HS-5 (cell line): ENCODE results near the gene BATF3.

ENCODE experiments used
- DNase-seq: peaks from one replicate; pipeline ENCODE4 v3.0.0-alpha.2; 2012; ENCODE audit warnings: low read depth

BATF3 gene

DNA sequence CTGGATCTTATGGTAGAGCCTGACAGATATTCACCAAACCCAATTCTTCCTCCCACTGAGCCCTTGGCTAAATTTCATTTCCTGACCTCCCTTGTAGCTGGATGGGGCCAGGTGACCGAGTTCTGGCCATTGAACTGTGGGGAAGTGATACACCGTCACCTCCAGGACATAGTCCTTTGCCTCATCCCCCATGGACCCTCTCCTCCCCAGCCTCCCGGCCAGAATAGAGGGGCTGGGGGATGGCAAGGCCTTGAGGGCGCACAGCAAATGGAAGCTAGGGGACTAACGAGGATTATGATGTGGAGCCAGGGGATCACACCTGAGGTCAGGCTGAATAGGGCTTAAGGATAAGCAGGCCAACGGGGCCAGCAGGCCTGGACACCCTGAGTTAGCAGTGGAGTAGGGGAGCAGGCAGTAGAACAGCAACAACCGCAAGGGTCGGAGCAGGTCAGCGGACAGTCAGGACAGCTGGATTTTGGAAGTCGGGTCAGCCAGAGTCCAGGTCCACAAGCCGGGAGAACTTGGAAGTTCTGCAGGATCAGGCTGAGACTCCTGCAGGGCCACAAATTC is 15.0 kb downstream of the BATF3 start:
- no peak for DNase-seq

DNA sequence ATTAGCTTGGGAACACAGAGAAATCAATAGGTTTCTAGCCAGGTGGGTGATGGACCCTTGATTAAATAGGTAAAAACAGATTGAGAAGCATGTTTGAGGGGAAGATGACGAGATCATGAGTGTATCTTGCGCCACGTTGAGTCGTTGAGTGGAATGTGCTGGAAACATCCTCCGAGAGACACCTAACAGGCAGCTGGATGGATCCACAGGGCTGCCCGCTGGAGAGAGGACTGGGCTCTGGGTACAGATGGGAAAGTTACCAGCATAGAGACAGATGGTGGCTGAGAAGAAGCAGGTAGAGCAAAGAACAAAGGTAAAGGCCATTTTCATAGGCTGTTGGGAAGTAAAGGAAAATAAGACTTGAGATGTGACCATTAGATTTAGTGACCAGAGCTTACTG is 15.6 kb downstream of the BATF3 start:
- no peak for DNase-seq

DNA sequence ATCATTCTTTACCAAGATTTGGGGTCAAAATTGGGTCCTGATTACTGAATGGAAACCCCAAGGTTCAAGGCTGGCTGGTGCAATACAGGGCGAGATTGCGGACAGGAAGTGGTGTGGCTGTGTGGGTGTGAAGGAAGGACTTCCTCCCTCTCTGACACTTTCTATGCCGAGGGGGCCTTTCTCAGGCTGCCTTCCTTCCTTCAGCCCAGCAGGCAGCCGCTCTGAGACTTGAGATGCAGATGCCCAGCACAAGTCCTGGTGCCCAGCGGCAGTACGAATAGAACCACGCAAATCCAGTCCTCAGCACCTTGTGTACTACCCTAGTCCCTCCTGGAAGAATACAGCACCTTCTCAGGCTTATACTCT is 16.3 kb downstream of the BATF3 start:
- no peak for DNase-seq

DNA sequence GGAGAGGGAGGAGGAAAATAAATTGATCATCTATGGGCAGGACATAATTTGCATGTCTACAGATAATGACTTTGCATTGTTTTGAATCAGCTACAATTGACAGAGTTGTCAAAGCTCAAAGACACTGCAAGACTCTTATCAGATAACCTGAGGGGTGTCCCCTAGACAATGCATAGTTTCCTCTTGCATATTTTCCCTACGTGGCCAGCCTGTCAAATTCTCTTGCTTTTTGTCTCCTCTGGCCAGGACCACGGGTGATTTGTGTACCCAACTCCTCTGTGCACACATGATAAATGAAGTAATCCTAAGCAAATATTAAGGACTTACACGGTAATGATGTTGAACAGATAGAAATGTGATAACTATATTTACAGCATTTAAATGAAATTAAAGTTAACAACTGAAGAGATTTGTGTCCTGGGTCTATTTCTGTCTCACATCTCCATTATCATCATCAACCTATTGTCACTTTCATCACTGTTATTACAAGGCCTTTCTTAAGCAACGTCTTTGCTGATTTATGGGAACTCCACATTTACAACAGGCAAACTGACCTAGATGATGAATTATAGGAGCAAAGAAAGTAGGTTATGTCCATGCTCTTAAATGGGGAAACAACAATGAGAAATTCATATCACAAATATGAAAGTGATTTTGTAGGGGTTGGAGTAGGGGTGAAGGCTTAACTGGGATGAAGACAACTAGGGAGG is 18.8 kb downstream of the BATF3 start:
- no peak for DNase-seq

DNA sequence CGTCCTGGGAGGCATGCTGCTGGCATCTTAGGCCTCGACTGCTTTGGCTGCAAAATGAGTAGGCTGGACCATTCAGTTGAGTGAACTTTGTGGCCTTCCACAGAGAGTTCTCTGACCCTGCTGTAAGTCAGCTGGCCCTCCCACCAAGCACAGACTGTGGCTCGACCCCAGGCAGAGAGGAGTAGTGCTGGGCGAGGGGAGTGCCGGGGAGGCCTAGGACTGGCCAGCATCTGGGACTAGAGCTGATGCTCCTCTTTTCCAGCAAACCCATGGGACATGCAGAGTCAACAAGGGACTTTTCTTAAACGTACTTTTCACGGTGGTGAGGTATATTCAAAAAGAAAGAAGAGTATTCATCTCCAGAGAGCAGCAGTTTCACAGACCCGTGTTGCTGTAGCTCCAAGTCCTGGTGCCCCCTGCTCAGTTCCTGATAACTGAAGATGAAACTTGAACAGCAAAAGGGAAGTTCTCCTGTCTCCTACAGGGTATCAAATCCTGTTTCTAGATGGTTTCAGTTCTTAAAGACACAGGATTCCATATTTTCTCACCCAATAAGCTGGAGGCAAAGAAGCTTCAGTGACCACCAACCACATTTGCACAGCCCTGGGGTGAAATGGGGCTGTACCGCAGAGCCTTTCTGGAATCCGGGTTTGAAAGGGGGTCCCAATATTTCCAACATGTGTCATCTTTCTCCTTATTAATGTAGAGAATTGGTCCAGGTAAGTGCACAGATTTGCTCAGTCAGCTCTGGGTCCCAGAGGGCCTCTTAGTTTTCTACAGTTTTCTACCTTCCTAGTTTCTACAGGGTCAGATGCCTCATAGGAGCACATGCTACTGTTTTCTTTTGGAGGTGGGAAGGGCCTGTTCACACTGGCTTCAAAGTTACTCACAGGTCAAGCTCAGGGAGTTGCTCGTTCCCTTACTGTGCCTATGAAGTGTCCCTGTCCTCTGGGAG is 20.9 kb downstream of the BATF3 start:
- no peak for DNase-seq

DNA sequence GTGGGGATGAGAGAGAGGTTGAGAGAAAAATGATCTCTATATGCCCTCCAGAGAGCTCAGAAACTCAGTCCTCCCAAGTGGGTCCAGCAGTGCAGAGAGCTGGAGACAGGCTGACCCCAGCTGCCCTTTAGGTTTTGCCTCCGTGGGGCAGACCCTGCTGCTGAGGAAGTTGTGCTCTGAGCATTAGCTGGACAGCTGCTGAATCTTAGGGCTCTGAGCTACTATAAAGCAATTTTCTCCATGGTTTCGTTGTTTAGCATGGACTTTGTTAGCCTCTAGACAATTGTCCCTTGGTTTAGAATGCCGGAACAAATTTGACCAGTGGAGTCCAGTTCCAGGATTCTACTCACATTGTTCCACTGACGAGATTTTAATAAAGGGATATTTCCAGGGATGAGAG is 22.1 kb downstream of the BATF3 start:
- DNase-seq, result no peak

DNA sequence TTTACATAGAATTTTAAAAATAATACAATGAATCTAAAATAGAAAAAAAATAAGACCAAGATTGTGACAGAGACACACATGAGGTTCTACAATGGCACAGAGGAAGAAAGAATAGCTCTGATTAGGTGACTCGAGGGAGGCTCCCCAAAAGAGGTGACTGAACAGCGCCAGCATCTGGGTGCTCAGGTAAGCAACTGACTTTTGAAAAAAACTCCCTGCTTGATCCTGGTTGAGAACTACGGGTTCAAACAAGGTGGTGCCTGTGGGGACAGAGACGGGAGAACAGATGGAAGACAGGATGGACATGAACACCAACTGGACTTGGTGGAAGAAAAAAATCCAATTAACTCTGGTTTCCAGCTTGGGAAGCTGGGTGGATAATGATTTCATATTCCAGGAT is 22.5 kb downstream of the BATF3 start:
- DNase-seq, result no peak

DNA sequence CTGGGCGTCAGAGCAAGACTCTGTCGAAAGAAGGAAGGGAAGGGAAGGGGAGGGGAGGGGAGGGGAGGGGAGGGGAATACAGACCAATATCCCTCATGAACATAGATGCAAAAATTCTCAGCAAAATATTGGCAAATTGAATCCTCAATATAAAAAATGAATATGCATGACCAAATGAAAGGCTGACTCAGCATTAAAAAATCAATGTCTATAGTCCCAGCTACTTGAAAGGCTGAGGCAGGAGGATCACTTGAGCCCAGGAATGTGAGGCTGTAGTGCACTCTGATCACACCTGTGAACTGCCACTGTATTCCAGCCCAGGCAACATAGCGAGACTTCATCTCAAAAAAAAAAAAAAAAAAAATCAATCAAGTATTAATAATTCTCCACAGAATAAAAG is 24.0 kb downstream of the BATF3 start:
- DNase-seq, result no peak

DNA sequence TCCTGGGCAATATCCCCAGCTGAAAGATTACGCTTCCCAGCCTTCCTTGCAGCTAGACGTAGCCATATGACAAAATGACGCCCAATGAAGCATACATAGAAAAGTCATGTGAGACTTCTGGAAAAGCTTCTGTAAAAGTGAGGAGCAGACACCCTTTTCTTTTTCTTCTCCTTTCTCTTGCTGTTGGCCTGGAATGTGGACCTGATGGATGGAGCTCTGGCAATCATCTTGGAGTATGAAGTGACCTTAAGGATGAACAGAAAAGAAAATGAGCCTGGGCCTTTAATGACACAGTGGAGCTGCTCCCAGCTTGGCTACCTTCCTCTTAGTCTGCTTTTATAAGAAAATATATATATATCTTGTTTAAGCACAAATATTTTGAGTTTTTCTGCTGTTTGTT is 24.8 kb downstream of the BATF3 start:
- DNase-seq, result no peak

DNA sequence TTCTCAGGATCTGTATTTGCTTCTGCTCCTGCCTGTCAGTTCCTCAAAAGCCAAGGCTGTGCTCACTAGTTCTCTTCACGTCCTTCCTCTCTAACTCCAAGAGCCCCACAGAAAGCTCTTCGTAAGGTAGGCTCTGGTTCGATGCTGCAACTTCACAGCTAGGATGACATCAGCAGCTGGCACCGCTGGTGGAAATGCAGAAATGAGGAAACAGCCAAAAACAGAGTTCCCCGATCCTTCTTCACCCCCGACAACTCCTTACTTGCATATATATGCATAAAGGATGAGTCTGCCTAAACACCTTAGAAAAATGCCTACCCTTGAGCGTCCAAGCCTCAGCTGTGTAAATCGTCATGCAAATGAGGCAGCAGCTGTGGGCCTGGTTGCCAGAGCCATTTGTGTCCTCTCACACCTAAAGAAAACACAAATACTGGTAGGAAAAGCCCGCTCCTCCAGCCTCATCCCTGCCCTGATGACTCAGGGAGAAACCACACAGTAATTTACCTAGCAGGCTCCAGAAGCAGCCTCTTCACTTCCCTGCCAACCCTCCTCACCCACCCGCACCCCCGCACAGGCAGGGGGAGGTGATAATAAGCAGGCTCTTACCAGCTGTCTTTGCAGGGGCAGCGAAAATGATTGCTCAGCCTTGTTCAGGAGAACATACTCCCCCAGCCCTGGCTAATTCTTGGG is 28.2 kb downstream of the BATF3 start:
- no peak for DNase-seq

DNA sequence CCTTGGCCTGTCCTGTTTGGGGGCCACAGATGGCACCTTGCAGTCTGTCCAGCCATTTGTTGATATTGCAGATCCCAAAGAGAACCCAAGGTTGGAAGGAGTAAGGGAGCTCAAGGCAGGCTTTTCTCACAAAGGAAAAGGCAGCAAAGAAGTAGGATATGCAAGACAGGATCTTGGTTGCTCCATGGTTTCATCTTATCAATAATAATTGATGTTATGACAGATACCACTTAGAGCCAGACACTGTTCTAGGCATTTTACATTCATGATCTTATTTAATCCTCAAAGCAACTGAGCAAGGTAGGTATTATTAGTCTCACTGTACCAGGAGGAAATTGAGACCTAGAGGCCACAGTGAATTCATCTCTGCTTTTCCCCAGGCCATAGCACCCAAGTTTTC is 28.8 kb downstream of the BATF3 start:
- no peak for DNase-seq

DNA sequence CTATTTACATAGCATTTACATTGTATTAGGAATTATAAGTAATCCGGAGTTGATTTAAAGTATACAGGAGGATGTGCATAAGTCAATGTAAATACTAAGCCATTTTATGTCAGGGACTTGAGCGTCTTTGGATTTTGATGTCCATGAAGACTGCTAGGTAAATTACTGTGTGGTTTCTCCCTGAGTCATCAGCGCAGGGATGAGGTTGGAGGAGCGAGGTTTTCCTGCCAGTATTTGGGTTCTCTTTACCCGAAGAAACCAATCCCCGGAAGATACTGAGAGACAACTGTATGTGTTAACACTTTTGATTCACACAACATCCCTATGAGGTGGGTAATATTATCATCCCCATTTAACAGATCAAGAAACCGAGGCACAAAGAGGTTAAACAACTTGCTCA is 29.3 kb downstream of the BATF3 start:
- DNase-seq, result no peak

DNA sequence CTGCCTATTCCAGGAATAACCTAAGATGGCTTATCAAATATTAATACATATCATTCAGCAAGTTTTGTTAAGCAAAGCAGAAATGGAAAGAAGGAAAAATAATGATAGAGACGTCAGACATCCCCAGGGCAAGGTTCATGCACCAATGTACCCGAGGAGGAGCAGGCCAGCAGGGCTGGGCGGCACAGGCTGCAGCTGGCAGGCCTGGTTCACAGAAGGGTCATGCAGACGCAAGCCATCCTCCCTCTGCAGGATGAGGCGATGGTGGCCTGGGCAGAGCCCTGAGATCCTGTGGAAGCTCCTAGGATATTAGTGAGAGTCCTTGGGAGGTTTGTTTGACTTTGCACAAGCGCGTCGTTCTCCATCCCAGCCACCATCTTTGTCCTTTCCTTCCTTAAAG is 30.0 kb downstream of the BATF3 start:
- no peak for DNase-seq

DNA sequence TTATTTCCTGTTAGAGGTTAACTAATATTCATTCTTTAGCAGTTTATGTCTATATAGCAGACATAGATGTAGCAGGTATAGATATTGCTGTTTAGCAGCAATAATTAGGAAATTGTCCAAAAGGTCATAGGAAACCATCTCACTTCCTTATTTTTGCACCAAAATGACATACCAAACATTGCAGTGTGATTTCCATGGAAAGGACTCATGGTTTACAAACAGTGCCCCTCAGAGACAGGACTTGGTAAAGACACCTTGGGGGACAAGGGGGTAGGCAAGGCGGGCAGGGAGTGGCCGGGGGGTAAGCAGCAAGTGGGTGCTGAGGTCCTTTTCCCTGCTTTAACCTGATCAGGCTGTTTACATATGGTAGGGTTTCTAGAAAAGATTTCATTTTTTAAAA is 30.5 kb downstream of the BATF3 start:
- DNase-seq, result no peak

DNA sequence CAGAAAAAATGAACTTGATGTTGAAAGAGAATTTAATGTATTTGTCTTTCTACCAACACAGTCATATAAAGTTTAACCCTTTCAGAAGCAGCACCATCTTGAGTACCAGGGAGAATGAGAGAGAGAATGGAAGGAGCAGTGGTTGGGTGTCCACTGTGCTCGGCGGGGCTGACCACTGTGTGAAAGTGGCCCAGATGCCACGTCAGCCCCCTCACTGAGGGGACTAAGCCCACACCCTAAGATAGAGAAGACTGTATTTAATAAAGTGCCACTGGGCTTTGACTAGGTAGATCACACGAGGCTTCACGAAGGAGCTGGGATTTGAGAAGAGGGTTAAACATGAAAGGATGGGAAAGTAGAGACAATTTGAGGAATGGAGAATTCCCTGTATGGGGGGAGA is 31.2 kb downstream of the BATF3 start:
- DNase-seq, result no peak

DNA sequence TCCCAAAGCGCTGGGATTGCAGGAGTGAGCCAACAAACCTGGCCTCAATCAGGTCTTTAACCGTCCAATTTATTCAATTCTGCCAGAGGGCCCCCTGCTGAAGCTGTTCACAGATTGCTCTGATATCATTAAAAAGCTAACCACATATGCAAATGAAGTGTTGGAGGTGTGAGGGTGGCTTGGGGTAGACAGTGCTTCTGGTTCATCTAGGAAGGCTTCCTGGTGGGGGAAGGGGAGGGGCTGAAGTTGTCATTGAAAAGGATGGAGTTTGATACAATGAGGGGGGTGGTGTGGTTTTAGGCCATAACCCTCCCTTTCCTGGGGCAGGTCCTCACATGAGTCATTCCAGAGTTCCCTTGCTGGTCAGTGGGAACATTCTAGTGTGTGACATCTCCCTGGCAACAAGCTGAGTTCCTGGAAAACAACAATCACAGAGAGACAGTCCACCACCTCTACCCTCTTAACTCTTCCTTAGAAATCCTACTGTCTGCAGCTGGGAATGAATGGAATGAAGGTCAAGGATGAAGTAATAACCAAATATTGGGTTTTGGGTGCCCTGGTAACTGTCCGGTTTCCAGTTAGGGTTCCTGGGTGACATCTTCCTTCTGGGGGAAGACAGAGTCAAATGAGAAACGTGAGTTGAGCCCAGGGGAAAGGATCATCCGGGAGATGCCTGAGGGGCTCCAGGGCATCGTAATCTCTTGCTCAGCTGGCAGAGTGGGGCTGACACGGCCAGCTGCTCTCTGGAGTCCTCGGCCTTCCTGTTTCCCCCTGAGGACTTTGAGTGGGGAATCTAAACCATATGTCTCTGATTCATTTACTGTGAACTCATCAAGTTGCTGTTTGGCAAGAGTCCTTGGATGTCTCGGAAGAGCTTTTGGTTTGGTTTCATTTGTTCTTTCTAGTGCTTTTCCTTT is 32.2 kb downstream of the BATF3 start:
- peak; percentile 93 for DNase-seq

DNA sequence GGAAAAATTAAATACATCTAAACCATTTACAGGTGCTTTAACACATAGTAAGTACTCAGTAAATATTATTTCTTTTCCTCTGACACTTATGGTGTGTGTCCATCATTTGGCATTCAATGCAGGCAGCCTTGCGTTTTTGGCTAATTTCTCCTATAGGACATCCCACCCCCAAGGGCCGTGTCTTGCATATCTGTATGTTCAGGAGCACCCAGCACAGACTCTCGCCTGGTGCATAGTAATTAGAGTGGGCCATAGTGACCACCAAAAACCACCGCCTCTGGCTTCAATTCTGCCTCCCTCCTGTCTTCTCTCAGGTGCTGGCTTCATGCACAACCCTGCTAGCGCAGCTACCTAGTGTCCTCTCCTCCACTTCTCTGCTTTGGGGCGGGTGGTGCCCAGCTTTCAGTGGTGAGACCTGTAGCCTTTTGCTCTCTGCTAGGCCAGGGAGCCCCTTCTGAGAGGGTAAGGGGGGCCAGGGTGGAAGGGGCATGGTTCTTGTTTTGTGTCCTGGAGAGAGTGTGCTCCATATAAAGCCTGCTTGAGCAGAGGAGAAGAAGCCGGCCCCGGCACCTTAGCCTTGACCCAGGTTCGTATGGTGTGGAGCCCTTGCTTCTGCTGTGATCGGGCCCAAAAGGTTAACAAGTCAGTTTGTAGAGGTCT is 33.4 kb downstream of the BATF3 start:
- DNase-seq, result no peak

DNA sequence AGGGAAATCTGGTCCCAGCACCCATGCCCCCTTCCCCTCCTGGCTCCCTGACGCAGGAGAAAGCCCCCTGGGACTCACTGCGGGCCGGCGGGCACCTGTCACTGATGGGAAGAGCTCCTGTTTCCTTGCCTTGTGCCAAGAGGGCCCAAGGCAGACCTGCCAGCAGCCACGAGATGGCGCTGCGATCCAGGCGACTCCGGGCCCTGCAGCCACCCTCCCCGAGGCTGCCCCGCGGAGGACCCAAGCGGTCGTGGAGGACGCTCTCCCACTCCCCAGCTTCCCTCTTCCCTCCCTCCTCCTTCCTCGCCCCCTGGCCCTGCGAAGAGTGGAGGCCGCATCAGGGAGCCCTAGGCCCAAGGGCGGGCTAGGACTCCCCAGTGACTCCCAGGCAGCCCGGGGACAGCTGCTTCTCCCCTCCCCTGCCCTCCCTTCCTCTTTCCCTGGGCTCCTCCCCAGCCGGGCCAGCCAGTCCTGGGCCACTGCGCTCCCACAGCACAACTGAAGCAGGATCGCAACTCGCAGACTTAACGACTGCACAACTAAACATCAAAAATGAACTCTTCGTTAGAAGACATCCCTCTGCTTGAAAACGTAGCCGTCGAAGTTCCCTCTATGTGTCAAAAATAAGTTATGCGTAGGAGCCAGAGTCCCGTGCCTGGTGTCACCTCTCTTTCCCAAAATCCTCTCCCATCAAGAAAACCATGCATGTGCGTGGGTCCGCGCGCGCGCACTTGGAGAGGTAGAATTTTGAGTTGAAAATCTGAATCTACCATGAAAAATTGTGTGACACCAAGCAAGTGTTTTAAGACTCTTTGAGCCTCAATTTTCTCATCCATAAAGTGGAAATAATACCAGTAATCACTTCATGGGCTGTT is 34.2 kb downstream of the BATF3 start:
- no peak for DNase-seq

DNA sequence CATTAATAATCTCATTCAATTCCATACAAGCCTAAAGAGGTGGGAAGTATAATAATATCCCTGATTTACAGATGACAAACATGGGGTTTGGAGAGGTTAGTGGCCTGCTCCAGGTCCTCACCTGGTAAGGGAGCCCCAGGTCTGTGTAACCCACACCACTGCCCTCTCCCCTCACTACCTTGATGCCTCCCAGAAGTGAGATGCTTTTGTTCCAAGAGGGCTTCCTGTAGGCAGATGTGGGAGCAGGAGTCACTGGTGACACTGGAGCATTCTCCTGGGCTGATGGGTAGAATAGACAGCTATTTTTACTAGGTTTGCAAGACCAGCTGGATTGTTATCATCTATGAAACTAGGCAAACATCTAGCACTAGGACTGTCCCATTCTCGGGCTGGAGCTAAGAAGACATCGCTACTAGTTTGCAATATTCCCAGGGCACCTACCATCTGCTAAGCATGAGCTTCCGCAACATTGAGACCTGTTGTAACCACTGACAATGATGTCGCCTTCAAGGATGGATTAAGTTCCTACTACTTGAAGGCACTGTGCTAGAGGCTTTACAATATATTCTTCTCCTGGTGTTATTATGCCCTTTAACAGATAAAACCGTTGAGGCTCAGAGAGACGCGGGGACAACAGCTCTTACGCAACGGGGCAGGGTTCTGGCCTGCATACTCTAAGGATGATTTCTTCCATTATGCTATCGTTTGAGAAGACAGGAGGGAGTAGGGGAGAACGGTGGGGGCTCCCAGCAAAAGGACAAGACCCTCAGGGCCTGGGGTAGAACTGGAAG is 35.0 kb downstream of the BATF3 start:
- DNase-seq, result no peak
